GM21390 (cell line): ENCODE measurements around the gene SIN3A.
"Not testable (repeated sequence)": the region's sequence is repeated elsewhere in the genome, so short reads cannot be mapped to it uniquely, and the experiment has no call there.

ENCODE experiments used
- ATAC-seq: cut with Tn5 transposase; IDR thresholded peaks from one replicate; pipeline ENCODE4 v1.9.1; 2021; ENCODE audit not compliant: unreplicated experiment

Gene SIN3A

GRCh38 chr15:75335705-75336355, 115.7 kb downstream of the SIN3A start, which contains the start of gene COMMD4:
Gene COMMD4 (plus strand): TSS chr15:75336063. CDS start chr15:75336090, 27 bp downstream.
- ATAC-seq: peak; percentile 57

GRCh38 chr15:75335313-75335704, 116.2 kb downstream of the SIN3A start:
- no peak for ATAC-seq

DNA sequence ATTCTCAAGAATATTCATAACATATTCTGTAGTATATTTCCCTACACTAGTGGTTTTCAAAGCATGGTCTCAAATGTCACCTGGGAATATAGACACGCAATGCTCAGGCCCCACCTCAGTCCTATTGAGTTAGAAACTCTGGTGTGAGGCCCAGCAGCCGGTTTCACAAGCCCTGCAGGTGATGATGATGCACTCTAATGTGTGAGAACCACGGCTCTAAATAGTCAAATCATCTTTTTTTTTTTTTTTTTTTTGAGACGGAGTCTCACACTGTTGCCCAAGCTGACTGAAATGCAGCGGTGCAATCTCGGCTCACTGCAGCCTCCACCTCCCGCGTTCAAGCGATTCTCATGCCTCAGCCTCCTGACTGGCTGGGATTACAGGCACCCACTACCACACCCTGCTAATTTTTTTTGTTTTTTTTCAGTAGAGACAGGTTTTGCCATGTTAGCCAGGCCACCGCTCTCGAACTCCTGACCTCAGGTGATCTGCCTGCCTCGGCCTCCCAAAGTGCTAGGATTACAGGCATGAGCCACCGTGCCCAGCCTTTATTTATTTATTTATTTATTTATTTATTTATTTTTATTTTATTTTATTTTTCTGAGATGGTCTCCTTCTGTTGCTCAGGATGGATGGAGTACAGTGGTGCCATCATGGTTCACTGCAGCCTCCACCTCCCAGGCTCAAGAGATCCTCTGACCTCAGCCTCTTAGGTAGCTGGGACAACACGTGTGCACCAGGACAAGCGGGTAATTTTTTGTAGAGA, 117.7 kb downstream of the SIN3A start:
- not testable (repeated sequence) for ATAC-seq

GRCh38 chr15:75332093-75332492, 119.4 kb downstream of the SIN3A start:
- ATAC-seq: not testable (repeated sequence)

DNA sequence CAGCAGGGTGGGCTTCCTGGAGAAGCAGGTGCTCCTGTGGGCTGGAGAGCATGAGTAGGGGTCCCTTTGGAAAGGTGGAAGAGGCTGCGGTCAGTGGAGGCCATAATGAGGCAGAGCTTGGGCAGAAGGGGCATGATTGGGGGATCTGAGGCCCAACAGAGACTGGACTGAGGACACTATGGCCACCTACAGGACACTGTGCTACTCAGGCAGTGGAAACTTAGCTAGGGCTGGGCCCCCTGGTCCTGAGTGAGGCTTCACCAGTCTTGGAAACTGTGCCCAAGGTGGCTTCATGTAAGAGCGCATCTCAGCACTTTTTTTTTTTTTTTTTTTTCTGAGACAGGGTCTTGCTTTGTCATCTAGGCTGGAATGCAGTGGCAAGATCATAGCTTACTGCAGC, 121.9 kb downstream of the SIN3A start:
- no peak for ATAC-seq

DNA sequence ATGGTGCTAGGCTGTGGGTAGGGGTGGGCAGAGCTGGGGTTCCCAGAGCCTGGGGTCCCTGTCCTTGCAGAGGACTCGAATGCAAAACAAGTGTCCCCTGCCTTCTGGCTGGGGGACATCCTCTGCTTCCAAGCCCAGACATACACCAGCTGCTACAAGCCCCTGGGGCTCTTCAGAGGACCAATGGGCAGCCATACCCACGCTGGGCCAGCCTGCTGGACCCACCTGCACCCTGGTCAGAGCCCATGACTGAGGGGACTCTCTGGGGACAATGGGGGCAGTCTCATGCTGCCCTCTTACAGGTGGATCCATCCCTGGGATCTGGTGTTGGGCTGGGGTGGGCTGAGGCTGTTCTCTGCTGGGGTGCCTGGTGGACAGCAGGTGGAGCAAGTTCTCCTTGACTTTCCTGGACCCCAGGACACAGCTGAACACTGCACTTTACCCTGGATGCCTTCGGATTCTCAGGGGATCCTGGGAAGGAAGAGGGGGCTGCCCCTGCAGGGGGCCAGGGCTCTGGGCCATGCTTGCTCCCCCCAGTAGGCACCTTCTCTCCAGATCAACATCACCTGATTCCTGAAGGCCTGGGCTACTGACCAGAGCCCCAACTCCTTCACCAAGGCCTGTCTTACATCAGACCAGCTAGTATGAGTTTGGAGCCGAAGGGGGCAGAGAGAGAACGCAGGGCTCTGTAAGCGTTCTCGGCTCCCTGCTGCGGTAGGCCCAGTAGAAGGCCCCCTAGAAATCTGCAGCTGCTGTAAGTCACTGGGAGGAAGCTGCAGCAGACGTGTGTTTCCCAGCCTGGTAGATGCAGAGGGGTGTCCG, 122.8 kb downstream of the SIN3A start:
- no peak for ATAC-seq

DNA sequence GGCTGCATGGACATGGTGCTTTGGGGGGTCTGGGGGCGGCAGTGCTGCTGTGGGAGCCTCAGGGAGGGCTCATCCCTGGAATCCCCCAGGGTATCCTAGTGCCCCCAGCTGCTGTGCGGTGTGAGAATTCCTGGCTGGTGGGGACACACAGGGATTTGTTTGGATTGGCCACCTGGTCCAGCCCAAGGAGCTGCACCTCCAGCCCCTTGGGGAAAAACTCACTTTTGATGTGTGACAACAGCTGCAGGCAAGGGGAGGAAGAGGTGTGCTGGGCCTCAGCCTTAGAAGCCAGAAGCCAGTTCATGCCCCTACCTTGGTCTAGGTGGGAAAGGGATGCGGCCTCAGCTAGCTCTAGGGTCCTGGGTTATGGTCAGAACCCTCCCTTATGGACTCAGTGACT, 124.0 kb downstream of the SIN3A start:
- no peak for ATAC-seq

- ATAC-seq: no peak
These were observed 124.5 kb downstream of the SIN3A start for GRCh38 chr15:75327005-75327404.

DNA sequence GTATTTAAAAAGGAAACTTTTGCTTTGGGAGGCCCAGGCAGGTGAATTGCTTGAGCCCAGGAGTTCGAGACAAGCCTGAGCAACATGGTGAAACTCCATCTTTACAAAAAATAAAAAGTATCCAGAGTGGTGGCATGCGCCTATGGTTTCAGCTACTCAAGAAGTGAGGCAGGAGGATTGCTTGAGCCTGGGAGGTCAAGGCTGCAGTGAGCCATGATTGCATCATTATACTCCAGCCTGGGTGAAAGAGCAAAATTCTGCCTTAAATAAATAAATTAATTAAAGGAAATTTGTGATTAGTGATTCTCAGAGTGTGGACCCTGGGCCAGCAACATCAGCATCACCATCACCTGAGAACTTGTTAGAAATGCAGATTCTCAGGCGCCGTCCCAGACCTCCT, 125.6 kb downstream of the SIN3A start:
- ATAC-seq: no peak

- ATAC-seq: no peak
These were observed 129.8 kb downstream of the SIN3A start for GRCh38 chr15:75321711-75322110.
